Left lung (tissue), 10 donors: ENCODE measurements around the gene ABCC5. TPM values are rescaled to one million over a fixed set of nuclear protein-coding genes. Genes with fewer than 3 reads are reported as not detected.
"Not testable (repeated sequence)": the region's sequence is repeated elsewhere in the genome, so short reads cannot be mapped to it uniquely, and the experiment has no call there.

Experiments used
- ATAC-seq: fragments of 200-7000 bp; cut with Tn5 transposase; one replicate; pipeline ENCODE4 v1.9.1; 2020; ENCODE audit warnings: moderate library complexity
- DNase-seq, 4 donors: peaks; one replicate each; pipeline ENCODE4 v3.0.0-alpha.2; 2013 to 2020
- H3K27ac ChIP-seq, 2 donors: fragments of 200-600 bp; sonication (generic) in 1 of 2; one replicate each; pipeline versions ENCODE4 v1.5.0 to v1.8.0; 2020 to 2021
- H3K27me3 ChIP-seq, 2 donors: fragments of 200-600 bp; sonication (generic) in 1 of 2; one replicate each; pipeline versions ENCODE4 v1.5.0 to v1.8.0; 2020 to 2021
- H3K36me3 ChIP-seq, 2 donors: fragments of 200-600 bp; sonication (generic) in 1 of 2; one replicate each; pipeline versions ENCODE4 v1.5.0 to v1.8.0; 2020 to 2021
- H3K4me1 ChIP-seq, 2 donors: fragments of 200-600 bp; one replicate each; pipeline ENCODE4 v1.8.0; 2021
- H3K4me3 ChIP-seq, 2 donors: fragments of 200-600 bp; sonication (generic) in 1 of 2; one replicate each; pipeline versions ENCODE4 v1.5.0 to v1.8.0; 2020 to 2021; ENCODE audit warnings: mild to moderate bottlenecking in 1 of 2
- H3K9me3 ChIP-seq, 2 donors: fragments of 200-600 bp; sonication (generic) in 1 of 2; one replicate each; pipeline versions ENCODE4 v1.5.0 to v1.8.0; 2020 to 2021
- CTCF ChIP-seq, 2 donors: fragments of 200-600 bp; sonication (generic) in 1 of 2; IDR thresholded peaks; one replicate each; pipeline versions ENCODE4 v1.5.0 to v1.8.0; 2021; ENCODE audit warnings: antibody characterized with exemption in 2 of 2
- intact Hi-C, 2 donors: fragments of 100-400 bp; cut with DNase I; formaldehyde crosslinking; loops; one replicate each; pipeline versions ENCODE4 v1.11.2 to v1.14.2; 2022
- polyA plus RNA-seq, 6 donors: library from polyadenylated mRNA; unstranded; fragments of 120-200 nt; gene quantifications; one replicate each; pipeline ENCODE4 v1.2.1, GENCODE V29; 2013; ENCODE audit not compliant: insufficient read length in 6 of 6
- total RNA-seq, 2 donors: library from RNA; stranded (reverse); fragmentation: NEBNext Ultra II Directional; extraction: Animal tissue kit (Norgen Biotek cat#: 25700); gene quantifications; one replicate each; pipeline ENCODE4 v1.2.1, GENCODE V29; 2021
- donor health status: DM: no; HTN: yes; CAD: no.
- donor health status: DM: no; HTN: no; CAD: no.

Gene ABCC5
- total and polyA plus RNA-seq, 8 donors = 37.7 to 96.4 (median 78.1) TPM

GRCh38 chr3:184008161-184008560 lies 9.5 kb downstream of the ABCC5 start:
- no peak overlapping the region for H3K4me3 ChIP-seq
- intact Hi-C loops = no loop called here
- peaks cover 24 to 50% of the 10 kb centered on the region in 2 donors for H3K4me1 ChIP-seq
- ATAC-seq (no peak), DNase-seq (no peak)
- H3K9me3 ChIP-seq = no peaks in the 10 kb centered on the region
- peak overlapping the region in 1 of 2 donors; percentile 74 for H3K27ac ChIP-seq
- no peak for TF ChIP-seq CTCF (IDR thresholded peaks at IDR 0.05)
- peaks cover 0 to 33% of the 10 kb centered on the region in 2 donors for H3K36me3 ChIP-seq
- no peaks in the 10 kb centered on the region for H3K27me3 ChIP-seq

- peaks cover 25 to 50% of the 10 kb centered on the region in 2 donors for H3K4me1 ChIP-seq
- H3K4me3 ChIP-seq, ATAC-seq, H3K9me3 ChIP-seq, DNase-seq, H3K27me3 ChIP-seq, intact Hi-C loops: not testable (repeated sequence)
- H3K36me3 ChIP-seq = peaks cover 0 to 24% of the 10 kb centered on the region in 2 donors
- H3K27ac ChIP-seq = peak overlapping the region in 1 of 2 donors; percentile 74
These were observed 10.4 kb downstream of the ABCC5 start for GRCh38 chr3:184007143-184007813.

DNA sequence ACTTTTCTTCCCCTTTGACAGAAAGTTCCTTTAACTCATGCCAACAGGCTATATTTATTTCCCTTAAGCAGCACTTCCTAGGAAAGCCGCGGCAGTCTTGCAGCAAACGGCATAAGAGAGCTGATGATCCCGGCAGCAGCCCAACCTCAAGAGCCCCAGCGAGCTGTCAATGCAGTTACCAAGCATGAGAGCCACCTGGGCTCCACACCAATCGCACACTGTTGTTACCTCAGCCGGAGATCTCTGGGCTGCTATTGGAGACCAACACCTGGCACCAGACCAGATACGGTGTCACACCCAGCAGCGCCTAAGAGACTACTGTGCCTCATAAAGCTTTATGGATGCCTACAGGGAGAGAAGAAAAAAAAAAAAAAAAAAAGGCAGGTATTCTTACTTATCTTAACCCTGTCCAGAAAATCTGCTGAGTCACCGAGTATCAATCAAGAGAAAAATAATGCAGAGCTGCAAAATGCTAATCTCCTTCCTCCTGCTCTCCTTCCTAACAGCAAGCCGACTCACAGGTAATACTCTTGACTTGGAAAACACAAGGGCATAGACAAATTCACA lies 11.7 kb downstream of the ABCC5 start:
- ATAC-seq (peak; percentile 92), DNase-seq (peak; percentile 26 to 86 (median 76))
- Histone ChIP-seq H3K27me3 (no peaks in the 10 kb centered on the region), H3K4me3 (peak overlapping the region in 1 of 2 donors; percentile 24), H3K36me3 (peaks cover 0 to 18% of the 10 kb centered on the region in 2 donors), H3K27ac (peak overlapping the region; percentile 54 to 74), H3K9me3 (no peaks in the 10 kb centered on the region), H3K4me1 (peaks cover 25 to 50% of the 10 kb centered on the region in 2 donors)
- TF ChIP-seq CTCF (IDR thresholded peaks at IDR 0.05) = no peak
- intact Hi-C loops = no loop called here

DNA sequence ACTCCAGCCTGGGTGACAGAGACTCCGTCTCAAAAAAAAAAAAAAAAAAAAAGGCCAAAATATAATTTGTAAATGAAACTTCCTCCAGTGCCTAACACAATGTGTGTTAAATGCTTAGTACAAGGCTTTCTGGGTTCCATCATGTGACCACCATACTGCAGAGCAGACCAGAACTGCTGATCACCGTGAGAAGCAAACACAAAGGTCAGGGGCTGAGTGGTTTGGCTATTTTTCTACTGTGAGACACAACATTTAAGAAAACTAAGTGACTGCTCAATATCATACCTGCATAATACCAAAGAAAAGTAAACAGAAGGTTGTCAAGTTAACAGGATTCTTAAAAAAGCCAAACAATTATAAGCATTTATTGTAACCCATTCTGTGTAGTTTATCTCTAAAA lies 13.2 kb downstream of the ABCC5 start:
- no peak for TF ChIP-seq CTCF (IDR thresholded peaks at IDR 0.05)
- H3K36me3 ChIP-seq = peaks cover 0 to 12% of the 10 kb centered on the region in 2 donors
- intact Hi-C loops = no loop called here
- peak overlapping the region in 1 of 2 donors; percentile 18 for H3K27ac ChIP-seq
- no peak overlapping the region for H3K4me3 ChIP-seq
- ATAC-seq (peak; percentile 46), DNase-seq (no peak)
- H3K27me3 ChIP-seq = no peaks in the 10 kb centered on the region
- H3K9me3 ChIP-seq = no peaks in the 10 kb centered on the region
- H3K4me1 ChIP-seq = peaks cover 25 to 50% of the 10 kb centered on the region in 2 donors

- intact Hi-C loops = no loop called here
- no peaks in the 10 kb centered on the region for H3K27me3 ChIP-seq
- peaks cover 25 to 47% of the 10 kb centered on the region in 2 donors for H3K4me1 ChIP-seq
- no peak for ATAC-seq
- H3K9me3 ChIP-seq = no peaks in the 10 kb centered on the region
- no peak for TF ChIP-seq CTCF (IDR thresholded peaks at IDR 0.05)
- H3K36me3 ChIP-seq = peaks cover 0 to 3% of the 10 kb centered on the region in 2 donors
- no peak for DNase-seq
- H3K4me3 ChIP-seq = no peak overlapping the region
- peak overlapping the region in 1 of 2 donors; percentile 14 for H3K27ac ChIP-seq
These were observed 14.3 kb downstream of the ABCC5 start for GRCh38 chr3:184003187-184003967.
